ENCODE data around the gene GRHL1. TPM values are rescaled to one million over a fixed set of nuclear protein-coding genes. Genes with fewer than 3 reads are reported as not detected.

The GRHL1 gene
- total RNA-seq, 2 donors from 2014 or later: 0.82 to 0.85 TPM

DNA sequence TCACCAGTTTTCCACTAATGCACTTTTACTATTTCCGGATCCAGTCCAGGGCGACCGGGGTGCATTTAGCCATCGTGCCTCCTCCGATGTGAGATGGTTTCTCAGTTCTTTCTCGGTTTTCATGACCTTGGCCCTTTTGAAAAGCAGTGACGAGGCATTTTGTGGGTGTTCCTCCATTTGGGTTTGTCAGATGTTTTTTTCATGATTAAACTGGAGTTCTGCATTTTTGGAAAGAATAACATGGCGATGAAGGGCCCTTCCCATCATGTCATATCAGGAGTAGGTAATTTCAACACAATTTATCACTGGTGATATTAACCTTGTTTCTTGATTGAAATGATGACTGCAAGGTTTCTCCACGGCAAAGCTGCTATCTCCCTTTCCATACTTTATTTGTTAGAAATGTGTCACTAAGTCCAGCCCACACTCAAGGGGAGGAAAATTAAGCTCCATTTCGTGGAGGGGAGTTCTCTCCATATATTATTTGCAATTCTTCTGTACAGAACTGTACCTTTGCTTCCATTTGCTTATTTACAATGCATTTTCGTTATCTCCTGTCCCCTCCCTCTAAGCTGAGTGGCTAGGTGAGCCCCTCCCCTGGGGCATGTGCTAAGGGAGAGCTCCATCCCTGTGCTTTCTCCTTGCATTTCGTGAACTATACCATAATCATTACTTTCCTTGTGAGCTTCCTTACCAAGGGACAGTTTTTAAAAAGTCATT, 83.0 kb downstream of the GRHL1 start:
- H3K4me3 Mint-ChIP-seq: peak overlapping the region; percentile 51
- H3K36me3 Mint-ChIP-seq (ENCODE audit: low read depth): no peaks in the 10 kb centered on the region
- H3K27me3 Mint-ChIP-seq: no peaks in the 10 kb centered on the region
- no peaks in the 10 kb centered on the region for H3K9me3 Mint-ChIP-seq
- no peak for ATAC-seq (replicated peaks)
- H3K27ac Mint-ChIP-seq: peak overlapping the region; percentile 82
- peaks cover 16% of the 10 kb centered on the region for H3K4me1 Mint-ChIP-seq

- Mint-ChIP-seq H3K4me1 (peaks cover 11% of the 10 kb centered on the region), H3K4me3 (peak overlapping the region; percentile 51), H3K27ac (peak overlapping the region; percentile 82), H3K36me3 (ENCODE audit: low read depth) (no peaks in the 10 kb centered on the region), H3K9me3 (no peaks in the 10 kb centered on the region), H3K27me3 (no peaks in the 10 kb centered on the region)
- ATAC-seq (replicated peaks): peak; percentile 77
Observed at GRCh38 chr2:10035053-10035422, 83.5 kb downstream of the GRHL1 start.

GRCh38 chr2:10035633-10036032, 84.1 kb downstream of the GRHL1 start:
- peak overlapping the region; percentile 82 for H3K27ac Mint-ChIP-seq

GRCh38 chr2:10036095-10036884, 84.8 kb downstream of the GRHL1 start:
- Mint-ChIP-seq H3K36me3 (ENCODE audit: low read depth) (no peaks in the 10 kb centered on the region), H3K4me1 (peaks cover 7% of the 10 kb centered on the region), H3K27me3 (no peaks in the 10 kb centered on the region), H3K27ac (peak overlapping the region; percentile 82), H3K4me3 (no peak overlapping the region), H3K9me3 (no peaks in the 10 kb centered on the region)
- ATAC-seq (replicated peaks): peak; percentile 87

More at GRCh38 chr2:10035633-10036032, 84.1 kb downstream of the GRHL1 start:
- H3K36me3 Mint-ChIP-seq (ENCODE audit: low read depth): no peaks in the 10 kb centered on the region
- H3K4me3 Mint-ChIP-seq: peak overlapping the region; percentile 51
- H3K9me3 Mint-ChIP-seq: no peaks in the 10 kb centered on the region
- H3K27me3 Mint-ChIP-seq: no peaks in the 10 kb centered on the region
- ATAC-seq (replicated peaks): no peak
- peaks cover 7% of the 10 kb centered on the region for H3K4me1 Mint-ChIP-seq

DNA sequence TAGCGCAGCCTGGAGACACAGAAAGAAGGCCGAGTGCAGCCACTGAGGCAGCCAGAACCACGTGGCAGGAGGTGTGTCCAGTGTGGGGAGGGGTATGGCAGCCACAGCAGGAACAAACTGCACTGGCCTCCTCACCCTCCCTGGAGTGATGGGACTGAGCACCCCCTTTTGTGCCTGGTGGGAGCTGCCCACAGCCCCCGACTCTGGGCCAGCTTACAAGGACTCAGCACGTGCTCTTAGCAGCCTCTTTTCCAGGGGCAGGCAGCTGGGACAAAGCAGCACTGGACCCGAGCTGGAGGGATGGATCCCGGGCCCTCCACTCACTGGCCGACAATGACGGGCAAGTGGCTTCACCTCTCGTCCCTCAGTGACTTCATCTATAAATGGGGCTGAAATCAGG, 86.6 kb downstream of the GRHL1 start:
- Mint-ChIP-seq H3K9me3 (no peaks in the 10 kb centered on the region), H3K4me1 (peaks cover 13% of the 10 kb centered on the region), H3K4me3 (no peak overlapping the region), H3K27me3 (no peaks in the 10 kb centered on the region), H3K36me3 (ENCODE audit: low read depth) (peaks cover 8% of the 10 kb centered on the region), H3K27ac (no peak overlapping the region)
- ATAC-seq (replicated peaks): no peak

GRCh38 chr2:10038716-10039115, 87.2 kb downstream of the GRHL1 start:
- no peak for ATAC-seq (replicated peaks)
- Mint-ChIP-seq H3K27ac (no peak overlapping the region), H3K9me3 (no peaks in the 10 kb centered on the region), H3K27me3 (no peaks in the 10 kb centered on the region), H3K4me1 (peaks cover 13% of the 10 kb centered on the region), H3K4me3 (no peak overlapping the region), H3K36me3 (ENCODE audit: low read depth) (peaks cover 8% of the 10 kb centered on the region)

GRCh38 chr2:10039658-10040410, 88.3 kb downstream of the GRHL1 start:
- Mint-ChIP-seq H3K9me3 (no peaks in the 10 kb centered on the region), H3K4me1 (peaks cover 9% of the 10 kb centered on the region), H3K4me3 (no peak overlapping the region), H3K27me3 (no peaks in the 10 kb centered on the region), H3K36me3 (ENCODE audit: low read depth) (peaks cover 15% of the 10 kb centered on the region), H3K27ac (no peak overlapping the region)
- ATAC-seq (replicated peaks): no peak

GRCh38 chr2:10041711-10042110, 90.2 kb downstream of the GRHL1 start:
- Mint-ChIP-seq H3K27me3 (no peaks in the 10 kb centered on the region), H3K4me1 (peaks cover 6% of the 10 kb centered on the region), H3K36me3 (ENCODE audit: low read depth) (peaks cover 23% of the 10 kb centered on the region), H3K27ac (no peak overlapping the region), H3K9me3 (no peaks in the 10 kb centered on the region), H3K4me3 (peak overlapping the region; percentile 44)
- ATAC-seq (replicated peaks): no peak

DNA sequence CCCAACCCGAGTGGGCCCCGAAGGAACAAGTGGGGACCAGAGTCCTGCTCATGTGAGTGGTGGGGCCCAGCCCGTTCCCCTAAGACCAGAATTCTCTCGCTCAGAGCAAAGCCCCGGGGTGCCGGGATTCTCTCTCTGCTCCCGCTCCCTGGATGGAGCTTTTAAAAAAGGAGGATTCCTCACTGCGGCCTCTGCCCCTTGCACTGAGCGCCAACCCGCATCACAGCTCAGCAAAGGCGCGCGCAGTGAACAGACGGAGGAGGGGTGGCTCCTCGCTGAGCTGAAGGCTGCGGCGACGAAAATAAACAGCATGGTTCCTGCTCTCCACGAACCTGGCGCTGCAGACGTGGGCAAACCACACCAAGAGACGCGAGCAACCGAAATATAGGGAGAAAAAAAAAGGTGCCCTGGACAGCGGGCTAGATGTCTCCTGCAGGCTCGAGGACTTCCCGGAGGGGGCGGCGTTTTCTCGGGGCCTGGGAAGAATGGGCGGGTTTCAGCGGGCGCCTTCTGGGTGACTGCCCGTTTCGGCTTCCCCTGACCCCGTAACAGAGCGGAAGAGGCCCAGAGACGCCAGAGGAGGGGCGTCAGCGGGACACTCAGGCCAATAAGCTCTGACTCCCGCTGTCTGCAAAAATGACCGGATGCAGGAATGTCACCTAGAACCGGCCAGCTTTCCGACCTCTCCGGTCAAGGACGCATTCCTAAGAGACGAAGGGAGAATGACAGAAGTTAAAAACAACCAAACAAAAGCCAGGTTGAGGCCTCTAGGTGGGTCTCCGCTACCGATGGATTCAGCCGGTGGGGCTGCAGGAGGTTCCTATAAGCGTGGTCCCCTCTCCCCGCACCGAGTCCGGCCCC, 91.0 kb downstream of the GRHL1 start:
- ATAC-seq (replicated peaks): no peak

GRCh38 chr2:10043256-10043905, 91.9 kb downstream of the GRHL1 start, which contains the start of gene KLF11:
TSS of gene KLF11 (plus strand) at chr2:10043550. CDS start at chr2:10043717, 167 bp downstream.
- H3K9me3 Mint-ChIP-seq: no peaks in the 10 kb centered on the region

More for the DNA sequence above, 91.0 kb downstream of the GRHL1 start:
- Mint-ChIP-seq H3K27me3 (no peaks in the 10 kb centered on the region), H3K4me3 (peak overlapping the region; percentile 80), H3K36me3 (ENCODE audit: low read depth) (peaks cover 32% of the 10 kb centered on the region), H3K4me1 (peaks cover 6% of the 10 kb centered on the region), H3K27ac (peak overlapping the region; percentile 87), H3K9me3 (no peaks in the 10 kb centered on the region)

DNA sequence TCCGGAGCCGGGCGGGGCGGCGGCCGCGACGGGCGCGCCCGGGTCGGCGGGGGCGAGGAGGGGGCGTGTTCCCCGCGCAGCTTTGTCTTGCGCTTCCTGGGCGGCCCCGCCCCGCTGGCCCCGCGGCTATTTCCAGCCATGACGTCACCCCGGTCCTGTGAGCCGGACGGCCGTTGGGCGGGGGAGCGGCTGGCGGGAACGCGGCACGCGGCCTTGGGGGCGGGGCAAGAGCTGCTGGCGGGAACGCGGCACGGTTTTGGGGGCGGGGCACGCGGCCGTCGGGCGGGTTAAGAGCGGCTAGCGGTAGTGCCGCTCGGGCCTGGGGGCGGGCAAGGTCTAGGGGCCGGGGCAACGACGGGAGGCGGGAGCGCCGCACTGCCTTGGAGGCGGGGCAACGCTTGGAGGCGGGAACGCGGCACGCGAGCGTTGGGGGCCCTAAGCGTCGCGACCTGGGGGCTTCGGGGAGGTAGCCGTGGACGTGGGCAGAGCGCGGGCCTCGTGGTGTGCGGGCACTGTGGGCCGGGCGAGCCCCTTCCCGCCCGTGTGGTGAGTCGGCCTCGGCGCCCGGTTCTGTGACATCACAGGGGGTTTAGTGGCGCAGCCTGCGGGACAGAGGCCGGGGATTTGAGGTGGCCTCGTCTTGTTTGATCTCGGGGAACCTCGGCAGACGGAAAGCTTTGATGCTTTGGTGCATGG, 92.6 kb downstream of the GRHL1 start:
- H3K4me3 Mint-ChIP-seq: peak overlapping the region; percentile 80
- ATAC-seq (replicated peaks): peak; percentile 80
- H3K27me3 Mint-ChIP-seq: no peaks in the 10 kb centered on the region
- H3K4me1 Mint-ChIP-seq: peaks cover 6% of the 10 kb centered on the region
- H3K9me3 Mint-ChIP-seq: no peaks in the 10 kb centered on the region
- peak overlapping the region; percentile 79 for H3K27ac Mint-ChIP-seq
- peaks cover 44% of the 10 kb centered on the region for H3K36me3 Mint-ChIP-seq (ENCODE audit: low read depth)

More at GRCh38 chr2:10043256-10043905, 91.9 kb downstream of the GRHL1 start, which contains the start of gene KLF11:
- peak within 1 kb of the TSS; percentile 80 for H3K4me3 Mint-ChIP-seq
- H3K27me3 Mint-ChIP-seq: no peaks in the 10 kb centered on the region
- ATAC-seq (replicated peaks): peak; percentile 69
- peaks cover 40% of the 10 kb centered on the region for H3K36me3 Mint-ChIP-seq (ENCODE audit: low read depth)
- peaks cover 6% of the 10 kb centered on the region for H3K4me1 Mint-ChIP-seq
- H3K27ac Mint-ChIP-seq: peak within 1 kb of the TSS; percentile 87

DNA sequence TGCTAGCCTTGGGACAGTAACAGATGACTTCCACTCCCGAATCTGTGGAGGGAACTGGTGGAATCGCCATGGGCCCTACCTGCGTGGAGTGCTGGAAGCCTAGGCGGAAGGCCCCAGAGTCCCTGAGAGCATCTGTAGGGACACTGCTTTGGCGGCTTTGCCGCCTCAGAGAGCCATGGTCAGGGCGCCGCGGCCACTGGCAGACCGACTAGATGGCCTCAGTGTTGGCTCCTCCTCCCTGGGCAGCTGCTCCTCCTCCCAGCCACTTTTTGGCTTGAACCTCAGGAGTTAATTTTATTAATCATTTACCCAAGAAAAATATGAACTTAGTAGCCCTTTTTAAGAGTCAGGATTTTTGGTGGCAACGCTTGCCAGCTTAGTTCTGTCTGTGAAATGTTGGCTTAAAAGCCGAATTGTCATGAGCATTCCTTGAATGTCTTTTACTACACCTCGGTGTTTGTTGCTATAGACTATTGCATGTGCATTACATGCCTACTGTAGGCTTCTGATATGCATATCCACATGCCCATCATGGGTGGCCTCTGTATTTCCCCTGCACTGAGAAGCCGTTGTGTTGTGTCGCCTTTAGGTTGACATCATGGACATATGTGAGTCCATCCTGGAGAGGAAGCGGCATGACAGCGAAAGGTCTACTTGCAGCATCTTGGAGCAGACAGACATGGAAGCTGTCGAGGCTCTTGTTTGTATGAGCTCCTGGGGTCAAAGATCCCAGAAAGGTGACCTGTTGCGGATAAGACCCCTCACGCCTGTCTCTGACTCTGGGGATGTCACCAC, 94.3 kb downstream of the GRHL1 start:
- Mint-ChIP-seq H3K9me3 (no peaks in the 10 kb centered on the region), H3K27me3 (no peaks in the 10 kb centered on the region), H3K4me1 (peaks cover 10% of the 10 kb centered on the region), H3K4me3 (peak overlapping the region; percentile 80), H3K27ac (no peak overlapping the region), H3K36me3 (ENCODE audit: low read depth) (peaks cover 60% of the 10 kb centered on the region)
- ATAC-seq (replicated peaks): no peak

All from activated T-helper 17 cell treated with anti-CD3 and anti-CD28 coated beads, Interleukin-2, amount 50 U/mL, for 72 hours (primary cell).